Hepatocyte (in vitro differentiated cells): ENCODE data around the gene GNA14. TPM values are rescaled to one million over a fixed set of nuclear protein-coding genes. Genes with fewer than 3 reads are reported as not detected.

Experiments used
- DNase-seq: peaks from one replicate; pipeline ENCODE4 v3.0.0-alpha.2; 2016; ENCODE audit warnings: low spot score
- H2AFZ ChIP-seq: fragments of 200-600 bp; sonication (generic); 2 replicates; pipeline ENCODE4 v1.6.0; 2016; ENCODE audit warnings: antibody characterized with exemption, mild to moderate bottlenecking
- H3K27ac ChIP-seq: fragments of 200-600 bp; sonication (generic); 2 replicates; pipeline ENCODE4 v1.5.1; 2016; ENCODE audit warnings: mild to moderate bottlenecking
- H3K27me3 ChIP-seq: fragments of 200-600 bp; sonication (generic); 2 replicates; pipeline ENCODE4 v1.6.1; 2016
- H3K36me3 ChIP-seq: fragments of 200-600 bp; sonication (generic); replicated peaks from 2 replicates; pipeline ENCODE4 v1.5.1; 2016; ENCODE audit warnings: low read depth; ENCODE audit not compliant: insufficient read depth
- H3K4me1 ChIP-seq: fragments of 200-600 bp; sonication (generic); 2 replicates; pipeline ENCODE4 v1.5.1; 2016; ENCODE audit warnings: mild to moderate bottlenecking, moderate library complexity; ENCODE audit not compliant: insufficient read depth
- H3K4me2 ChIP-seq: fragments of 200-600 bp; sonication (generic); 2 replicates; pipeline ENCODE4 v1.6.0; 2016
- H3K4me3 ChIP-seq: fragments of 200-600 bp; sonication (generic); 2 replicates; pipeline ENCODE4 v1.5.1; 2016; ENCODE audit warnings: mild to moderate bottlenecking
- H3K79me2 ChIP-seq: fragments of 200-600 bp; sonication (generic); 2 replicates; pipeline ENCODE4 v1.6.0; 2017; ENCODE audit warnings: mild to moderate bottlenecking
- H3K9me2 ChIP-seq: fragments of 200-600 bp; sonication (generic); replicated peaks from 2 replicates; pipeline ENCODE4 v1.6.0; 2017; ENCODE audit warnings: mild to moderate bottlenecking; ENCODE audit not compliant: insufficient read depth
- H3K9me3 ChIP-seq: fragments of 200-600 bp; sonication (generic); 2 replicates; pipeline ENCODE4 v1.5.1; 2016; ENCODE audit warnings: low read depth, mild to moderate bottlenecking
- H4K20me1 ChIP-seq: fragments of 200-600 bp; sonication (generic); 2 replicates; pipeline ENCODE4 v1.6.0; 2016; ENCODE audit warnings: mild to moderate bottlenecking; ENCODE audit not compliant: insufficient read depth, poor library complexity, severe bottlenecking
- CTCF ChIP-seq: fragments of 200-600 bp; sonication (generic); IDR thresholded peaks from 2 replicates; pipeline ENCODE4 v1.5.1; 2016; ENCODE audit warnings: antibody characterized with exemption, mild to moderate bottlenecking; ENCODE audit not compliant: poor library complexity
- EZH2 ChIP-seq: fragments of 200-600 bp; sonication (generic); IDR thresholded peaks from 2 replicates; pipeline ENCODE4 v1.6.1; 2016; ENCODE audit warnings: antibody characterized with exemption, mild to moderate bottlenecking, borderline replicate concordance
- EZH2phosphoT487 ChIP-seq: fragments of 200-600 bp; sonication (generic); IDR thresholded peaks from one replicate; pipeline ENCODE4 v1.6.1; 2018; ENCODE audit warnings: antibody characterized with exemption, mild to moderate bottlenecking, low read depth, moderate library complexity; ENCODE audit not compliant: unreplicated experiment, severe bottlenecking
- WGBS: methylation state at CpG from one replicate; pipeline ENCODE4 v1.1.6; 2016; ENCODE audit warnings: low lambda C conversion rate; ENCODE audit errors: missing lambda C conversion rate; 5-methylcytosine and 5-hydroxymethylcytosine counted together
- polyA plus RNA-seq: library from polyadenylated mRNA; unstranded; fragments of >200 nt; fragmentation: Nextera tagmentation; extraction: Ambion mirVana; gene quantifications from 2 replicates; pipeline ENCODE4 v1.2.1, GENCODE V29; 2016
- total RNA-seq: library from RNA; depleted of rRNA; stranded (reverse); fragments of >200 nt; gene quantifications from 2 replicates; pipeline ENCODE4 v1.2.3, GENCODE V29; 2014

Gene GNA14
- total and polyA plus RNA-seq, 2 experiments from 2014 or later: 1.2 to 3.1 TPM

GRCh38 chr9:77601476-77602099 lies 46.5 kb downstream of the GNA14 start:
- Histone ChIP-seq H3K9me2 (no peaks in the 10 kb centered on the region), H3K27me3 (no peaks in the 10 kb centered on the region), H3K79me2 (no peaks in the 10 kb centered on the region), H3K36me3 (no peaks in the 10 kb centered on the region), H3K27ac (no peak overlapping the region), H3K9me3 (no peaks in the 10 kb centered on the region), H2AFZ (no peak overlapping the region), H3K4me2 (no peak overlapping the region), H3K4me1 (no peaks in the 10 kb centered on the region), H4K20me1 (no peaks in the 10 kb centered on the region), H3K4me3 (no peak overlapping the region)
- no peak for DNase-seq
- TF ChIP-seq EZH2 (no peak), EZH2phosphoT487 (no peak), CTCF (no peak)
- 89% methylated on average over 5 of the region's 5 CpGs for WGBS

GRCh38 chr9:77600810-77601209 lies 47.3 kb downstream of the GNA14 start:
- H3K4me1 ChIP-seq: no peaks in the 10 kb centered on the region
- no peak for DNase-seq
- TF ChIP-seq EZH2: no peak
- no peak for TF ChIP-seq CTCF
- no peak for TF ChIP-seq EZH2phosphoT487
- no peaks in the 10 kb centered on the region for H3K27me3 ChIP-seq
- H4K20me1 ChIP-seq: no peaks in the 10 kb centered on the region
- H3K36me3 ChIP-seq: no peaks in the 10 kb centered on the region
- H3K4me3 ChIP-seq: no peak overlapping the region
- H3K79me2 ChIP-seq: no peaks in the 10 kb centered on the region
- 97% methylated on average over 18 of the region's 18 CpGs for WGBS
- no peaks in the 10 kb centered on the region for H3K9me2 ChIP-seq
- no peak overlapping the region for H3K4me2 ChIP-seq
- H3K27ac ChIP-seq: no peak overlapping the region
- H2AFZ ChIP-seq: no peak overlapping the region
- no peaks in the 10 kb centered on the region for H3K9me3 ChIP-seq

- no peak for DNase-seq
- no peak overlapping the region for H3K27ac ChIP-seq
- 94% methylated on average over 8 of the region's 8 CpGs for WGBS
These were observed 48.6 kb downstream of the GNA14 start for GRCh38 chr9:77599492-77599891.

More at GRCh38 chr9:77599492-77599891, 48.6 kb downstream of the GNA14 start:
- H3K4me3 ChIP-seq: no peak overlapping the region
- no peaks in the 10 kb centered on the region for H3K79me2 ChIP-seq
- no peaks in the 10 kb centered on the region for H3K36me3 ChIP-seq
- no peak overlapping the region for H2AFZ ChIP-seq
- TF ChIP-seq EZH2: no peak
- TF ChIP-seq CTCF: no peak
- no peaks in the 10 kb centered on the region for H3K27me3 ChIP-seq
- H3K9me3 ChIP-seq: no peaks in the 10 kb centered on the region
- no peak overlapping the region for H3K4me2 ChIP-seq
- no peaks in the 10 kb centered on the region for H4K20me1 ChIP-seq
- H3K4me1 ChIP-seq: no peaks in the 10 kb centered on the region
- H3K9me2 ChIP-seq: no peaks in the 10 kb centered on the region
